ENCODE results near the gene FBXW7. TPM values are rescaled to one million over a fixed set of nuclear protein-coding genes. Genes with fewer than 3 reads are reported as not detected.

The FBXW7 gene
- total and polyA plus RNA-seq, 2 of the 13 experiments (the other 11 are each of a cell fraction or from before 2014, with no cell fraction given): 5.0 to 40.9 TPM

DNA sequence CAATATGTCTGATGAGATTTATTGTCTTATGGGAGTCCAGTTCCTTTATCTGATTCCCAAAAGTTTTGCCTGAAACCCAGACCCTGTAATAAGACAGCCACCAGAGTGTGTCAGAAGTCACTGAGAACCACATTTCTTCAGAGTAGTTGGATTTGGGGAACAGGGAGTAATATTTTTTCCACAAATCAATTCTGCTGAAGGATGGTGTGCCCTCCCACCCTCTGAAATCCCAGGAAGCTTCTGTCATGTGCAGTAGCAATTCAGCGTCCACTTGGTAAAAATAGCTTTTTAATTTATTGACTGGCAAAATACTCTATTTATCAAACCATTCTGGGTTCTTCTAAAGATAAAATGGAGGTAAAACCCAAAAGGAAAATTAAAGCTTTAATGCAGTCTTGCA lies 229.4 kb downstream of the FBXW7 start:
- H3K27me3 ChIP-seq (ENCODE audit: control insufficient read depth in 1 of 2, insufficient read depth in 2 of 2, low read length in 2 of 2): no peaks in the 10 kb centered on the region; a peak in 1 of 5 replicates
- FAIRE-seq (no peak), DNase-seq (ENCODE audit: low spot score) (no peak), ATAC-seq (no peak)
- ChIA-PET POLR2A (interaction anchor here (0.7 kb wide), 1 partner anchor 10 kb away, joined by 7 read pairs; no protein-coding TSS in a partner anchor), CTCF (ENCODE audit: low intra/inter-chr PET ratio, low total read pairs) (no interaction called here)
- no peak overlapping the region for H2AFZ ChIP-seq (ENCODE audit: low read length)
- no peak overlapping the region for H3K9ac ChIP-seq (ENCODE audit: insufficient read depth, low read depth, low read length)
- 77% methylated on average over 1 of the region's 1 CpG for WGBS (ENCODE audit: low lambda C conversion rate)
- 0 out of 2 replicates have a peak, but pooled peaks cover 7% of the 10 kb centered on the region for H3K4me1 ChIP-seq (ENCODE audit: insufficient read depth, low read length)
- H3K27ac ChIP-seq (ENCODE audit: extremely low read length, insufficient read depth, low read length): no peak overlapping the region
- TF ChIP-seq CREM (IDR thresholded peaks at IDR 0.05) (no peak), CREM (CRISPR knock-in tag; IDR thresholded peaks at IDR 0.05) (no peak), ATF7-NPFF (CRISPR knock-in tag; IDR thresholded peaks at IDR 0.05; ENCODE audit: low read depth) (no peak)
- BruUV-seq (replicated peaks): no TSS peak
- in situ Hi-C loops (cut with HindIII; ENCODE audit: extremely low pct_ligation_motif_present, low pct_unique_long_range_greater_than_20kb): no loop called here
- H3K4me2 ChIP-seq (ENCODE audit: low read depth, low read length): no peak overlapping the region
- no peaks in the 10 kb centered on the region for H4K20me1 ChIP-seq (ENCODE audit: insufficient read depth, low read length)
- H3K4me3 ChIP-seq (replicated peaks in 1 of 3; ENCODE audit: insufficient read depth in 1 of 3, low read depth in 2 of 3, low read length in 3 of 3): no peak overlapping the region
- H3K79me2 ChIP-seq (ENCODE audit: insufficient read depth, low read length): no peaks in the 10 kb centered on the region
- H3K36me3 ChIP-seq (replicated peaks in 1 of 2; ENCODE audit: control insufficient read depth in 1 of 2, insufficient read depth in 2 of 2, low read length in 2 of 2): no peaks in the 10 kb centered on the region
- intact Hi-C loops (cut with micrococcal nuclease; ENCODE audit: unreplicated experiment): no loop called here
- no peaks in the 10 kb centered on the region for H3K9me3 ChIP-seq (ENCODE audit: low read length)

DNA sequence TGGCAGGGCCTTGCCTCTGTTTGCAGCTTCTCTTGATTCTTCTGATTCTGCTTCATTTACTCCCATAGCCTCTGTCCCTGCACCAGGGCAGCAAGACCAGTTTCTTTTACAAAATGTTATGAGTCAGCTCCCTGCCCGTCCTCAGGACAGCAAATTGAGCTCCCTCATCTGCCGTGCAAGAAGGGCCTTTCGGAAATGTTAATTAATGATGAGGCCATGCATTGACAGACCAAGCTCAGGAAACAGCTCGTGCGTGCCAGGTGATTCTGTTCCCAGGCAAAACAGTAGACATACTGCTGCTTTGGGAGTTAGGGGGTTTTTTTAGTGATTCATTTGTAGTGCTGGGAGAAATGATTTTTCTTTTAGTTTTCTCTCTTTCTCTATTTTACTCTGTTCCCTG lies 231.7 kb downstream of the FBXW7 start:
- H3K9ac ChIP-seq (ENCODE audit: insufficient read depth, low read depth, low read length): no peak overlapping the region
- no peaks in the 10 kb centered on the region for H4K20me1 ChIP-seq (ENCODE audit: insufficient read depth, low read length)
- intact Hi-C loops (cut with micrococcal nuclease; ENCODE audit: unreplicated experiment): no loop called here
- no peaks in the 10 kb centered on the region for H3K9me3 ChIP-seq (ENCODE audit: low read length)
- in situ Hi-C loops (cut with HindIII; ENCODE audit: extremely low pct_ligation_motif_present, low pct_unique_long_range_greater_than_20kb): no loop called here
- H3K27me3 ChIP-seq (ENCODE audit: control insufficient read depth in 1 of 2, insufficient read depth in 2 of 2, low read length in 2 of 2): no peaks in the 10 kb centered on the region; a peak in 2 of 5 replicates
- H3K4me3 ChIP-seq (replicated peaks in 1 of 3; ENCODE audit: insufficient read depth in 1 of 3, low read depth in 2 of 3, low read length in 3 of 3): no peak overlapping the region
- no peak for FAIRE-seq
- no peak overlapping the region for H3K27ac ChIP-seq (ENCODE audit: extremely low read length, insufficient read depth, low read length)
- ChIA-PET POLR2A (no interaction called here), CTCF (ENCODE audit: low intra/inter-chr PET ratio, low total read pairs) (no interaction called here)
- H3K4me1 ChIP-seq (ENCODE audit: insufficient read depth, low read length): 0 out of 2 replicates have a peak, but pooled peaks cover 7% of the 10 kb centered on the region
- H3K36me3 ChIP-seq (replicated peaks in 1 of 2; ENCODE audit: control insufficient read depth in 1 of 2, insufficient read depth in 2 of 2, low read length in 2 of 2): no peaks in the 10 kb centered on the region
- DNase-seq (ENCODE audit: low spot score): no peak
- WGBS (ENCODE audit: low lambda C conversion rate): 25% methylated on average over 5 of the region's 5 CpGs
- no peaks in the 10 kb centered on the region for H3K79me2 ChIP-seq (ENCODE audit: insufficient read depth, low read length)
- H3K4me2 ChIP-seq (ENCODE audit: low read depth, low read length): no peak overlapping the region
- no TSS peak for BruUV-seq (replicated peaks)
- TF ChIP-seq SRSF9 (IDR thresholded peaks at IDR 0.05; ENCODE audit: borderline replicate concordance, insufficient read depth, low read depth, low read length, poor library complexity, severe bottlenecking) (no peak), THAP11 (CRISPR knock-in tag; IDR thresholded peaks at IDR 0.05) (no peak), YEATS2 (CRISPR knock-in tag; IDR thresholded peaks at IDR 0.05; ENCODE audit: borderline replicate concordance) (no peak)
- TF ChIP-seq, protein P1, sequence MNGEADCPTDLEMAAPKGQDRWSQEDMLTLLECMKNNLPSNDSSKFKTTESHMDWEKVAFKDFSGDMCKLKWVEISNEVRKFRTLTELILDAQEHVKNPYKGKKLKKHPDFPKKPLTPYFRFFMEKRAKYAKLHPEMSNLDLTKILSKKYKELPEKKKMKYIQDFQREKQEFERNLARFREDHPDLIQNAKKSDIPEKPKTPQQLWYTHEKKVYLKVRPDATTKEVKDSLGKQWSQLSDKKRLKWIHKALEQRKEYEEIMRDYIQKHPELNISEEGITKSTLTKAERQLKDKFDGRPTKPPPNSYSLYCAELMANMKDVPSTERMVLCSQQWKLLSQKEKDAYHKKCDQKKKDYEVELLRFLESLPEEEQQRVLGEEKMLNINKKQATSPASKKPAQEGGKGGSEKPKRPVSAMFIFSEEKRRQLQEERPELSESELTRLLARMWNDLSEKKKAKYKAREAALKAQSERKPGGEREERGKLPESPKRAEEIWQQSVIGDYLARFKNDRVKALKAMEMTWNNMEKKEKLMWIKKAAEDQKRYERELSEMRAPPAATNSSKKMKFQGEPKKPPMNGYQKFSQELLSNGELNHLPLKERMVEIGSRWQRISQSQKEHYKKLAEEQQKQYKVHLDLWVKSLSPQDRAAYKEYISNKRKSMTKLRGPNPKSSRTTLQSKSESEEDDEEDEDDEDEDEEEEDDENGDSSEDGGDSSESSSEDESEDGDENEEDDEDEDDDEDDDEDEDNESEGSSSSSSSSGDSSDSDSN (CRISPR knock-in tag; IDR thresholded peaks at IDR 0.05): no peak
- TF ChIP-seq, protein P2, sequence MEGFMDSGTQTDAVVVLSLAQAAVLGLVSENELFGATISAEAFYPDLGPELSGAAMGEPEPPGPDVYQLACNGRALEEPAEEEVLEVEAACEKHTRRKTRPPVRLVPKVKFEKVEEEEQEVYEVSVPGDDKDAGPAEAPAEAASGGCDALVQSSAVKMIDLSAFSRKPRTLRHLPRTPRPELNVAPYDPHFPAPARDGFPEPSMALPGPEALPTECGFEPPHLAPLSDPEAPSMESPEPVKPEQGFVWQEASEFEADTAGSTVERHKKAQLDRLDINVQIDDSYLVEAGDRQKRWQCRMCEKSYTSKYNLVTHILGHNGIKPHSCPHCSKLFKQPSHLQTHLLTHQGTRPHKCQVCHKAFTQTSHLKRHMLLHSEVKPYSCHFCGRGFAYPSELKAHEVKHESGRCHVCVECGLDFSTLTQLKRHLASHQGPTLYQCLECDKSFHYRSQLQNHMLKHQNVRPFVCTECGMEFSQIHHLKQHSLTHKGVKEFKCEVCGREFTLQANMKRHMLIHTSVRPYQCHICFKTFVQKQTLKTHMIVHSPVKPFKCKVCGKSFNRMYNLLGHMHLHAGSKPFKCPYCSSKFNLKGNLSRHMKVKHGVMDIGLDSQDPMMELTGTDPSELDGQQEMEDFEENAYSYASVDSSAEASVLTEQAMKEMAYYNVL (CRISPR knock-in tag; IDR thresholded peaks at IDR 0.05; ENCODE audit: borderline replicate concordance): no peak
- TF ChIP-seq, protein P3, sequence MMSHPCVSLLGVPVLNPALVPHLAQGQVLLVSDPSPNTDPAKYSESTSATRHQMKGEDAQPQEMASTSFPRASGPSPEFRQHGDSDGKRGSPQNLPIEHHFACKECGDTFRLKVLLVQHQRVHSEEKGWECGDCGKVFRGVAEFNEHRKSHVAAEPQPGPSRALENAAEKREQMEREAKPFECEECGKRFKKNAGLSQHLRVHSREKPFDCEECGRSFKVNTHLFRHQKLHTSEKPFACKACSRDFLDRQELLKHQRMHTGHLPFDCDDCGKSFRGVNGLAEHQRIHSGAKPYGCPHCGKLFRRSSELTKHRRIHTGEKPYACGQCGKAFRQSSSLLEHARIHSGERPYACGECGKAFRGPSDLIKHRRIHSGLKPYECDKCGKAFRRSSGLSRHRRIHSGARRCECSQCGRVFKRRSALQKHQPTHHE (CRISPR knock-in tag; IDR thresholded peaks at IDR 0.05; ENCODE audit: borderline replicate concordance): no peak
- H2AFZ ChIP-seq (ENCODE audit: low read length): no peak overlapping the region
- ATAC-seq: no peak

Data from HepG2 (cell line).